ENCODE data around the gene C1orf21. TPM values are rescaled to one million over a fixed set of nuclear protein-coding genes. Genes with fewer than 3 reads are reported as not detected.

The C1orf21 gene
- polyA plus RNA-seq, 3 donors from 2014 or later, result 119 to 149 (median 130) TPM

- H3K27ac Mint-ChIP-seq, result peak overlapping the region in 4 of 6 donors; percentile 29 to 54 (median 34)
- peaks cover 72 to 81% of the 10 kb centered on the region in 2 donors for H3K4me1 Mint-ChIP-seq
- H3K36me3 Mint-ChIP-seq, result peaks cover 4 to 7% (median 4%) of the 10 kb centered on the region in 3 donors
- H3K27me3 Mint-ChIP-seq (ENCODE audit: low read depth in 3 of 3), result no peaks in the 10 kb centered on the region
- no peak overlapping the region for H3K4me3 Mint-ChIP-seq
- H3K9me3 Mint-ChIP-seq, result no peaks in the 10 kb centered on the region
- no peak for DNase-seq
These were observed 38.8 kb downstream of the C1orf21 start for GRCh38 chr1:184425449-184426277.

GRCh38 chr1:184426278-184426674 is 39.4 kb downstream of the C1orf21 start:
- peaks cover 0 to under 1% (median 0%) of the 10 kb centered on the region in 3 donors for H3K27me3 Mint-ChIP-seq (ENCODE audit: low read depth in 3 of 3)

GRCh38 chr1:184427722-184428121 is 40.9 kb downstream of the C1orf21 start:
- Mint-ChIP-seq H3K27me3 (ENCODE audit: low read depth in 3 of 3) (peaks cover 0 to 2% (median 0%) of the 10 kb centered on the region in 3 donors), H3K9me3 (no peaks in the 10 kb centered on the region), H3K36me3 (peaks cover 4 to 15% (median 11%) of the 10 kb centered on the region in 3 donors), H3K4me3 (no peak overlapping the region), H3K27ac (peak overlapping the region; percentile 38 to 73 (median 54)), H3K4me1 (peaks cover 56 to 60% of the 10 kb centered on the region in 2 donors)
- DNase-seq, result no peak

More at GRCh38 chr1:184426278-184426674, 39.4 kb downstream of the C1orf21 start:
- DNase-seq, result no peak
- Mint-ChIP-seq H3K27ac (peak overlapping the region in 4 of 6 donors; percentile 11 to 67 (median 34)), H3K9me3 (no peaks in the 10 kb centered on the region), H3K4me1 (peaks cover 66 to 75% of the 10 kb centered on the region in 2 donors), H3K36me3 (peaks cover 4 to 9% (median 5%) of the 10 kb centered on the region in 3 donors), H3K4me3 (no peak overlapping the region)

- DNase-seq, result no peak
- Mint-ChIP-seq H3K9me3 (no peaks in the 10 kb centered on the region), H3K4me3 (no peak overlapping the region), H3K4me1 (peaks cover 51 to 52% of the 10 kb centered on the region in 2 donors), H3K27ac (peak overlapping the region in 2 of 6 donors; percentile 32 to 65), H3K36me3 (peaks cover 4 to 15% (median 11%) of the 10 kb centered on the region in 3 donors), H3K27me3 (ENCODE audit: low read depth in 3 of 3) (peaks cover 0 to 2% (median 0%) of the 10 kb centered on the region in 3 donors)
These were observed 41.8 kb downstream of the C1orf21 start for GRCh38 chr1:184428604-184429003.

GRCh38 chr1:184429335-184429734 is 42.5 kb downstream of the C1orf21 start:
- H3K4me3 Mint-ChIP-seq, result no peak overlapping the region
- H3K27me3 Mint-ChIP-seq (ENCODE audit: low read depth in 3 of 3), result peaks cover 0 to 2% (median 0%) of the 10 kb centered on the region in 3 donors
- peaks cover 44 to 49% of the 10 kb centered on the region in 2 donors for H3K4me1 Mint-ChIP-seq
- H3K27ac Mint-ChIP-seq, result peak overlapping the region in 1 of 6 donors; percentile 24
- DNase-seq, result no peak
- H3K36me3 Mint-ChIP-seq, result peaks cover 4 to 15% (median 11%) of the 10 kb centered on the region in 3 donors
- H3K9me3 Mint-ChIP-seq, result no peaks in the 10 kb centered on the region

GRCh38 chr1:184433956-184434502 is 47.2 kb downstream of the C1orf21 start:
- Mint-ChIP-seq H3K4me3 (no peak overlapping the region), H3K9me3 (no peaks in the 10 kb centered on the region), H3K36me3 (peaks cover 0 to 8% (median 7%) of the 10 kb centered on the region in 3 donors), H3K27ac (peak overlapping the region in 1 of 6 donors; percentile 32), H3K4me1 (peaks cover 3 to 20% of the 10 kb centered on the region in 2 donors), H3K27me3 (ENCODE audit: low read depth in 3 of 3) (peaks cover 0 to 2% (median 0%) of the 10 kb centered on the region in 3 donors)
- DNase-seq, result no peak

- DNase-seq, result no peak
- Mint-ChIP-seq H3K4me1 (peaks cover 19 to 40% of the 10 kb centered on the region in 2 donors), H3K27me3 (ENCODE audit: low read depth in 3 of 3) (peaks cover 0 to 1% (median 0%) of the 10 kb centered on the region in 3 donors), H3K27ac (no peak overlapping the region), H3K36me3 (no peaks in the 10 kb centered on the region), H3K4me3 (no peak overlapping the region), H3K9me3 (no peaks in the 10 kb centered on the region)
These were observed 50.5 kb downstream of the C1orf21 start for GRCh38 chr1:184437291-184437690.

- Mint-ChIP-seq H3K9me3 (no peaks in the 10 kb centered on the region), H3K27ac (peak overlapping the region in 5 of 6 donors; percentile 27 to 48 (median 43)), H3K27me3 (ENCODE audit: low read depth in 3 of 3) (peaks cover 0 to 1% (median 0%) of the 10 kb centered on the region in 3 donors), H3K4me1 (peaks cover 30 to 46% of the 10 kb centered on the region in 2 donors), H3K36me3 (no peaks in the 10 kb centered on the region), H3K4me3 (no peak overlapping the region)
- DNase-seq, result no peak
These were observed 51.5 kb downstream of the C1orf21 start for GRCh38 chr1:184438363-184438762.

- H3K36me3 Mint-ChIP-seq, result no peaks in the 10 kb centered on the region
- H3K4me1 Mint-ChIP-seq, result peaks cover 67 to 71% of the 10 kb centered on the region in 2 donors
- H3K9me3 Mint-ChIP-seq, result no peaks in the 10 kb centered on the region
- H3K27me3 Mint-ChIP-seq (ENCODE audit: low read depth in 3 of 3), result peaks cover 0 to 1% (median 0%) of the 10 kb centered on the region in 3 donors
- H3K27ac Mint-ChIP-seq, result peak overlapping the region in 3 of 6 donors; percentile 18 to 30 (median 28)
- no peak overlapping the region for H3K4me3 Mint-ChIP-seq
- no peak for DNase-seq
These were observed 55.4 kb downstream of the C1orf21 start for GRCh38 chr1:184442260-184442659.

- H3K36me3 Mint-ChIP-seq, result no peaks in the 10 kb centered on the region
- no peaks in the 10 kb centered on the region for H3K9me3 Mint-ChIP-seq
- no peak for DNase-seq
- peak overlapping the region in 4 of 6 donors; percentile 13 to 44 (median 26) for H3K27ac Mint-ChIP-seq
- H3K4me3 Mint-ChIP-seq, result no peak overlapping the region
- H3K27me3 Mint-ChIP-seq (ENCODE audit: low read depth in 3 of 3), result peaks cover 0 to 1% (median 0%) of the 10 kb centered on the region in 3 donors
- H3K4me1 Mint-ChIP-seq, result peaks cover 76 to 77% of the 10 kb centered on the region in 2 donors
These were observed 56.4 kb downstream of the C1orf21 start for GRCh38 chr1:184443201-184443600.

GRCh38 chr1:184443624-184444023 is 56.8 kb downstream of the C1orf21 start:
- Mint-ChIP-seq H3K36me3 (no peaks in the 10 kb centered on the region), H3K4me1 (peaks cover 77 to 80% of the 10 kb centered on the region in 2 donors), H3K4me3 (no peak overlapping the region), H3K27me3 (ENCODE audit: low read depth in 3 of 3) (peaks cover 0 to 1% (median 0%) of the 10 kb centered on the region in 3 donors), H3K27ac (peak overlapping the region in 4 of 6 donors; percentile 13 to 44 (median 26)), H3K9me3 (no peaks in the 10 kb centered on the region)
- DNase-seq, result no peak

GRCh38 chr1:184445997-184446396 is 59.2 kb downstream of the C1orf21 start:
- Mint-ChIP-seq H3K27ac (no peak overlapping the region), H3K4me3 (no peak overlapping the region), H3K36me3 (no peaks in the 10 kb centered on the region), H3K4me1 (peaks cover 74 to 87% of the 10 kb centered on the region in 2 donors), H3K27me3 (ENCODE audit: low read depth in 3 of 3) (peaks cover 0 to 1% (median 0%) of the 10 kb centered on the region in 3 donors), H3K9me3 (no peaks in the 10 kb centered on the region)
- DNase-seq, result no peak

- Mint-ChIP-seq H3K4me1 (peaks cover 69 to 83% of the 10 kb centered on the region in 2 donors), H3K27me3 (ENCODE audit: low read depth in 3 of 3) (no peaks in the 10 kb centered on the region), H3K4me3 (no peak overlapping the region), H3K36me3 (no peaks in the 10 kb centered on the region), H3K9me3 (no peaks in the 10 kb centered on the region), H3K27ac (peak overlapping the region in 1 of 6 donors; percentile 4)
- no peak for DNase-seq
These were observed 60.9 kb downstream of the C1orf21 start for GRCh38 chr1:184447651-184448185.

Data from immature natural killer cell (primary cell).